Left lung (tissue), 10 donors: ENCODE measurements around the gene N4BP3. TPM values are rescaled to one million over a fixed set of nuclear protein-coding genes. Genes with fewer than 3 reads are reported as not detected.
"Not testable (repeated sequence)": the region's sequence is repeated elsewhere in the genome, so short reads cannot be mapped to it uniquely, and the experiment has no call there.

ENCODE experiments used
- ATAC-seq: fragments of 200-7000 bp; cut with Tn5 transposase; one replicate; pipeline ENCODE4 v1.9.1; 2020; ENCODE audit warnings: moderate library complexity
- DNase-seq, 4 donors: peaks; one replicate each; pipeline ENCODE4 v3.0.0-alpha.2; 2013 to 2020
- H3K27ac ChIP-seq, 2 donors: fragments of 200-600 bp; sonication (generic) in 1 of 2; one replicate each; pipeline versions ENCODE4 v1.5.0 to v1.8.0; 2020 to 2021
- H3K27me3 ChIP-seq, 2 donors: fragments of 200-600 bp; sonication (generic) in 1 of 2; one replicate each; pipeline versions ENCODE4 v1.5.0 to v1.8.0; 2020 to 2021
- H3K36me3 ChIP-seq, 2 donors: fragments of 200-600 bp; sonication (generic) in 1 of 2; one replicate each; pipeline versions ENCODE4 v1.5.0 to v1.8.0; 2020 to 2021
- H3K4me1 ChIP-seq, 2 donors: fragments of 200-600 bp; one replicate each; pipeline ENCODE4 v1.8.0; 2021
- H3K4me3 ChIP-seq, 2 donors: fragments of 200-600 bp; sonication (generic) in 1 of 2; one replicate each; pipeline versions ENCODE4 v1.5.0 to v1.8.0; 2020 to 2021; ENCODE audit warnings: mild to moderate bottlenecking in 1 of 2
- H3K9me3 ChIP-seq, 2 donors: fragments of 200-600 bp; sonication (generic) in 1 of 2; one replicate each; pipeline versions ENCODE4 v1.5.0 to v1.8.0; 2020 to 2021
- intact Hi-C, 2 donors: fragments of 100-400 bp; cut with DNase I; formaldehyde crosslinking; loops; one replicate each; pipeline versions ENCODE4 v1.11.2 to v1.14.2; 2022
- polyA plus RNA-seq, 6 donors: library from polyadenylated mRNA; unstranded; fragments of 120-200 nt; gene quantifications; one replicate each; pipeline ENCODE4 v1.2.1, GENCODE V29; 2013; ENCODE audit not compliant: insufficient read length in 6 of 6
- total RNA-seq, 2 donors: library from RNA; stranded (reverse); fragmentation: NEBNext Ultra II Directional; extraction: Animal tissue kit (Norgen Biotek cat#: 25700); gene quantifications; one replicate each; pipeline ENCODE4 v1.2.1, GENCODE V29; 2021
- TF ChIP-seq, protein P1 (sequence below), 2 donors: fragments of 200-600 bp; sonication (generic) in 1 of 2; IDR thresholded peaks; one replicate each; pipeline versions ENCODE4 v1.5.0 to v1.8.0; 2021; ENCODE audit warnings: antibody characterized with exemption in 2 of 2
- donor health status: DM: no; HTN: yes; CAD: no.
- donor health status: DM: no; HTN: no; CAD: no.

Gene N4BP3
- total and polyA plus RNA-seq, 8 donors, result 3.6 to 20.4 (median 15.4) TPM

DNA sequence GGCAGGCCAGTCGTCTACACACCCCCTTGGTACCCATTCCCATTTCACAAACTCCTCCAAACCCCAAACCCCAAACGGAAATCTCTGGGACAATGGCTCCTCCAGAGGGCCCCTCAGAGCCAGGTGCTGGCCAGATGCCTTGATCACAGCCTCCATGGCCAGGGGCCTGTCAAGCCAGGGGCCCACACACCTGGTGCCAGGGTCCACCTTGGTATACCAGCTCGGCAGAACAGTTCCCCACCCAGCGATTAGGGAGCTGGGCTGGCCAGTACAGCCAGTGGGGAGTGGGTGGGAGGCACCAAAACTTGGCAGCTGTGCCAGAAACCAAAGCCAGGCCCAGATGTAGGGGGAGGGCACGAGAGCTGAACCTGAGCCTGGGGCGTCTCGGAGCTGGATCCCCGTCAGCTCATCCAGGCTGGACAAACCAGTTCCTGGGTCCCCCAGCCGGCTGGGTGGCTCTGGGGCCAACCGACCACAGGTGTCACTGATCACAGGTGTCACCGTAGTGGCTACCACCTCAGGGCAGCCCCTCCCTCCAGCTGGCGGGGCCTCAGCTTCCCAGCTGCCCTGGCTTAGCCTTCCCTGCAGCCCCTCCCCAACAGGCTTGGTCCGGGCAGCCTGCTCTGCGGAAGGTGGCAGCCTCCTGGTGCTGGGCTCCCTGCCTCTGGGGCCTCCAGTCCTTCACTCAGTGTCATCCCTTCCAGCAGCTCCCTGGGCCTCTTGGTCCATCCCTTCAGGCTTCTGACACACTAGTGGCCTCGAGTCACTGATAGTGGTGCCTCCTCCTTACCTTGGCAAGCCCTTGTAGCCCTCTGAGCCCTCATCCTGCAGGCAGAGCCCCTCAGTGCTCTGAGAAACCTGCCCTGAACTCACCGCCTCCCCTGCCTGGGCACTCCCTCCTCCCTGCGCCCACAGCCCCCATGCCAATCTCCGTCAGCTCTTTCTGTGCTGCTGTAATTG, 10.9 kb downstream of the N4BP3 start:
- Histone ChIP-seq H3K9me3 (no peaks in the 10 kb centered on the region), H3K4me3 (no peak overlapping the region), H3K4me1 (peaks cover 3 to 30% of the 10 kb centered on the region in 2 donors), H3K27ac (peak overlapping the region in 1 of 2 donors; percentile 43), H3K36me3 (peaks cover 0 to 9% of the 10 kb centered on the region in 2 donors), H3K27me3 (peaks cover 0 to 9% of the 10 kb centered on the region in 2 donors)
- intact Hi-C loops, result no loop called here
- DNase-seq, result peak in 2 of 4 donors; percentile 69 to 70
- TF ChIP-seq, protein P1, sequence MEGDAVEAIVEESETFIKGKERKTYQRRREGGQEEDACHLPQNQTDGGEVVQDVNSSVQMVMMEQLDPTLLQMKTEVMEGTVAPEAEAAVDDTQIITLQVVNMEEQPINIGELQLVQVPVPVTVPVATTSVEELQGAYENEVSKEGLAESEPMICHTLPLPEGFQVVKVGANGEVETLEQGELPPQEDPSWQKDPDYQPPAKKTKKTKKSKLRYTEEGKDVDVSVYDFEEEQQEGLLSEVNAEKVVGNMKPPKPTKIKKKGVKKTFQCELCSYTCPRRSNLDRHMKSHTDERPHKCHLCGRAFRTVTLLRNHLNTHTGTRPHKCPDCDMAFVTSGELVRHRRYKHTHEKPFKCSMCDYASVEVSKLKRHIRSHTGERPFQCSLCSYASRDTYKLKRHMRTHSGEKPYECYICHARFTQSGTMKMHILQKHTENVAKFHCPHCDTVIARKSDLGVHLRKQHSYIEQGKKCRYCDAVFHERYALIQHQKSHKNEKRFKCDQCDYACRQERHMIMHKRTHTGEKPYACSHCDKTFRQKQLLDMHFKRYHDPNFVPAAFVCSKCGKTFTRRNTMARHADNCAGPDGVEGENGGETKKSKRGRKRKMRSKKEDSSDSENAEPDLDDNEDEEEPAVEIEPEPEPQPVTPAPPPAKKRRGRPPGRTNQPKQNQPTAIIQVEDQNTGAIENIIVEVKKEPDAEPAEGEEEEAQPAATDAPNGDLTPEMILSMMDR (IDR thresholded peaks at IDR 0.05), result no peak
- ATAC-seq, result no peak

DNA sequence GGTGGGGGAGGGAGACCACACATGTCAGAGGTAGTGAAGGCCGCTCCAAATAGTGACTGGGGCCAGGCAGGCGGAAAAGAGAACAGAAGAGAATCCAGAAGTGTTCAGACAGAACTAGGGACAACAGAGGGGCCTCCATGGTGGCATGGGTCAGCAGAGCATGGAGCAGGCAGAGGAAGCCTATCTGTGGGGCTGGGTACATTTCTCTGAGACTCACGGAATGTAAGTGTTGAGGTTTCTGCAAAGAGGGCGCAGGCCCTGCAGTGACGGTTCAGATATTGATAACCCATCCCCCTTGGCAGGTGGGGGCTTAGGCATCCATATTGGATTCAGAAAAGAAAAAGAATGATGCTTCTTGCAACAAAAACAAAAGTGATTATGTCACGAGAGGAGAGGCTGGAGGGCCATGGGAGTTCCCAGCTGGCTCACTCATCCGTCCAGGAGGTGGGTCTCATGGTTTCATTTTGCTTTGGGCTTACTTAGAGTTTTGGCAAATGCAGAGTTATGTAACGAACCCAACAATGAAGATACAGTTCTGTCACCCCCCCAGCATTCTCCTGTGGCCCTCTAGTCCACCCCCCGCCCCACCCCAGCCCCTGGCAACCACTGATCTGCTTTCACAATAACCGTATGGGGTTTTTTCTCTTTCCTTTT, 12.0 kb downstream of the N4BP3 start:
- Histone ChIP-seq H3K4me1 (peaks cover 3 to 35% of the 10 kb centered on the region in 2 donors), H3K36me3 (peaks cover 0 to 9% of the 10 kb centered on the region in 2 donors), H3K27ac (peak overlapping the region in 1 of 2 donors; percentile 37), H3K27me3 (peaks cover 0 to 9% of the 10 kb centered on the region in 2 donors), H3K9me3 (no peaks in the 10 kb centered on the region), H3K4me3 (no peak overlapping the region)
- TF ChIP-seq, protein P1 (IDR thresholded peaks at IDR 0.05), result no peak
- no peak for ATAC-seq
- DNase-seq, result peak in 1 of 4 donors; percentile 37
- intact Hi-C loops, result no loop called here

DNA sequence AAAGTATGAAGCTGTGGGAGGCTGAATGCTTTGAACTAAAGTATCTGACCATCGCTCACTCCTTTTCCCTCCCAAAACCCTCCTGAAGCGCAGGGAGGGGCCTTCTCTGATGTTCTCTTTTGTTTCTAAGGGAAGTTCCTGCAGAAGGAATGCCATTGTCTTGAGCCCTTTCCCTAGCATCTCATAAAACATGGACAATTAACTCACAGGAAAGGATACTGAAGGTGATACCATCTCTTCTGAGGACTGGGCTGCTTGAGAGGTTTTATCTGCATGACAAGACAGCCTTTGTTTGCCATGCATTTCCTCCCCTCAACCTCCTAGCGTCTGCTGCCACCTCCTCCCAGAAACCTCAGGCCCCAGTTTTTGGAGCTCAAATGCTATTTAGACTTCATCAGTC, 13.2 kb downstream of the N4BP3 start:
- DNase-seq, result no peak
- Histone ChIP-seq H3K4me1 (peaks cover 4 to 27% of the 10 kb centered on the region in 2 donors), H3K4me3 (no peak overlapping the region), H3K27me3 (peaks cover 0 to 7% of the 10 kb centered on the region in 2 donors), H3K27ac (peak overlapping the region in 1 of 2 donors; percentile 37), H3K9me3 (no peaks in the 10 kb centered on the region), H3K36me3 (peaks cover 0 to 8% of the 10 kb centered on the region in 2 donors)
- intact Hi-C loops, result no loop called here
- ATAC-seq, result no peak
- TF ChIP-seq, protein P1 (IDR thresholded peaks at IDR 0.05), result no peak

DNA sequence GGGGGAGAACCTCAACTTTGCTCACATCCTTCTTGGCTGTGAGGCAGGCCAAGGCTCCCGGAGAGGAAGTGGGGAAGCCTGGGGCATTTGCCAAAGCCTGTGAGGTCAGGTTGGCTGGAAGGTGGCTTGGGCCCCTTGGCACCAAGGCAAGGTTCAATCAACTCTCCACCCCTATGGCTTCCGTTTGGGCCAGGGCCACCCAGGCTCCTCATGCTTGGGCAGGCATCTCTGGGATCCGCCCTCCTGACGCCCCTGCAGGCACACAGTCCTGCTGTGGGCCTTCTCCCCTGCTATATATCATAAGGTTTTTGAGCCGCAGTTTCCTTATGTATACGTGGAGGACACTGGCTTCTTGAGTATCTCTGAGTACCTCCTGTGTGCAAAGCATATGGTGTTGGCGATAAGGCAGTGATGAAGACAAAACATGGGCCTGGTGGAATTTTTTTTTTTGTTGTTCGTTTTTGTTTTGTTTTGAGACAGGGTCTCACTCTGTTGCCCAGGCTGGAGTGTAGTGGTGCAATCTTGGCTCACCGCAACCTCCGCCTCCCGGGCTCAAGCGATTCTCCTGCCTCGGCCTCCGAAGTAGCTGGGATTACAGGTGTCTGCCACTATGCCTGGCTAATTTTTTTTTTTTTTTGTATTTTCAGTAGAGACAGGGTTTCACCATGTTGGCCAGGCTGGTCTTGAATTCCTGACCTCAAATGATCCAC, 14.1 kb downstream of the N4BP3 start:
- H3K4me3 ChIP-seq, intact Hi-C loops, H3K27me3 ChIP-seq, ATAC-seq, H3K36me3 ChIP-seq, H3K9me3 ChIP-seq: not testable (repeated sequence)
- peaks cover 8 to 32% of the 10 kb centered on the region in 2 donors for H3K4me1 ChIP-seq
- peak in 1 of 4 donors; percentile 43 for DNase-seq
- H3K27ac ChIP-seq, result peak overlapping the region in 1 of 2 donors; percentile 37

DNA sequence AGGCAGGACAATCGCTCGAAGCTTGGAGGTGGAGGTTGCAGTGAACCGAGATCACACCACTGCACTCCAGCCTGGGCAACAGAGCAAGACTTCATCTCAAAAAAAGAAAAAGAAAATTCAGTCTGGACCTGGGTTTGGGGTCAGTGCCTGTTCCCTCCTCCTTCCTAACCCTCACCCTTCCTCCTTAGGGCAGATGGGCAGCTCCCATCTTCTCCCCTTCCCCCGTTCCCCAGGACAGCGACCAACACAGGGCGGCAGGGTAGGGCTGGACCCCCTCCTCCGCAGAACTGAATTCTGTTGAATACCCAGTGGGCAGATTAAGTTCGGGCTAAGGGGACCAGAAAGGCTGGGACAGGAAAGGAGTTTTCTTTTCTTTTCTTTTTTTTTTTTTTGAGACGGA, 16.0 kb downstream of the N4BP3 start:
- intact Hi-C loops, result no loop called here
- Histone ChIP-seq H3K9me3 (no peaks in the 10 kb centered on the region), H3K27ac (no peak overlapping the region), H3K4me1 (peaks cover 8 to 27% of the 10 kb centered on the region in 2 donors), H3K27me3 (no peaks in the 10 kb centered on the region), H3K4me3 (no peak overlapping the region), H3K36me3 (peaks cover 0 to 9% of the 10 kb centered on the region in 2 donors)
- DNase-seq, result peak in 1 of 4 donors; percentile 46
- TF ChIP-seq, protein P1 (IDR thresholded peaks at IDR 0.05), result no peak
- ATAC-seq, result no peak

DNA sequence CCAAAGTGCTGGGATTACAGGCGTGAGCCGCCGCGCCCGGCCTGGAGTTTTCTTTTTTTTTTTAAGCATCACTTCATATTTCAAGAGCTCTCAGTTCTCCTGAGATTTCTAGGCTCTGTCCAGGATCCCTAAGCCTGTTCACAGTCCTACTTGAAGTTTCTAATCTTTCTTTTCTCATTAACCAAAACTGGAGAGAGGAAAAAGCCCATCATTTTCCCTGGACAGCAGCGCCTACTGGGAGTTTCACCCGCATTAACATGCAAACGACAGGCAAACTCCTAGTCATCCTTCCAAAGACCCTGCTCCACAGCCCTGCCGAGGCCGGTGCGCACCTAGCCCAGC, 16.9 kb downstream of the N4BP3 start:
- Histone ChIP-seq H3K27ac (peak overlapping the region; percentile 82 to 87), H3K4me3 (peak overlapping the region; percentile 76 to 82), H3K4me1 (peaks cover 8 to 27% of the 10 kb centered on the region in 2 donors), H3K36me3 (peaks cover 0 to 17% of the 10 kb centered on the region in 2 donors)
- H3K9me3 ChIP-seq, H3K27me3 ChIP-seq, intact Hi-C loops, DNase-seq: not testable (repeated sequence)
- ATAC-seq, result peak; percentile 46
